ENCODE results near the gene PLPP3. TPM values are rescaled to one million over a fixed set of nuclear protein-coding genes. Genes with fewer than 3 reads are reported as not detected.

The PLPP3 gene
- polyA plus RNA-seq, 3 donors = 0.21 to 0.32 TPM; not detected in 1

GRCh38 chr1:56569661-56570060, 9.7 kb downstream of the PLPP3 start:
- DNase-seq = no peak
- Histone ChIP-seq H3K27ac (ENCODE audit: low read depth in 1 of 2, low read length in 2 of 2) (no peak overlapping the region), H3K36me3 (replicated peaks in 1 of 2; ENCODE audit: control insufficient read depth in 1 of 2, insufficient read depth in 2 of 2, low read length in 2 of 2) (no peaks in the 10 kb centered on the region), H3K27me3 (ENCODE audit: control insufficient read depth in 2 of 2, insufficient read depth in 2 of 2, low read length in 2 of 2) (no peaks in the 10 kb centered on the region), H4K20me1 (ENCODE audit: insufficient read depth, low read length) (no peaks in the 10 kb centered on the region), H3K4me2 (replicated peaks; ENCODE audit: extremely low read depth, low read length, poor library complexity, severe bottlenecking) (no peak overlapping the region), H3K4me3 (replicated peaks in 1 of 3; ENCODE audit: low read depth in 2 of 3, low read length in 3 of 3) (no peak overlapping the region), H3K9me3 (replicated peaks in 1 of 2; ENCODE audit: control insufficient read depth in 1 of 2, insufficient read depth in 1 of 2, low read length in 2 of 2) (no peaks in the 10 kb centered on the region), H2AFZ (ENCODE audit: insufficient read depth, low read depth, low read length, poor library complexity, severe bottlenecking) (no peak overlapping the region), H3K79me2 (ENCODE audit: insufficient read depth, low read length) (no peaks in the 10 kb centered on the region), H3K4me1 (ENCODE audit: control insufficient read depth in 1 of 2, insufficient read depth in 2 of 2, low read length in 2 of 2) (peaks cover 0 to 8% of the 10 kb centered on the region in 2 donors), H3K9ac (ENCODE audit: insufficient read depth, low read length, poor library complexity, severe bottlenecking) (no peak overlapping the region)
- Mint-ChIP-seq H3K9me3 (peaks cover 0 to 4% (median 0%) of the 10 kb centered on the region in 7 donors), H3K4me1 (peaks cover 5% of the 10 kb centered on the region), H3K36me3 (no peaks in the 10 kb centered on the region), H3K27ac (no peak overlapping the region), H3K27me3 (ENCODE audit: low read depth in 3 of 3) (peaks cover 6 to 14% (median 8%) of the 10 kb centered on the region in 3 donors), H3K4me3 (no peak overlapping the region)
- TF ChIP-seq CTCF (IDR thresholded peaks at IDR 0.05) = no peak
- intact Hi-C loops (cut with micrococcal nuclease) = loop anchor here in 1 of 2 donors (10.0 kb wide), 1 partner anchor 155 kb away; no protein-coding TSS in a partner anchor
- 100% methylated on average over 1 of the region's 1 CpG for WGBS (ENCODE audit: insufficient coverage)

GRCh38 chr1:56566994-56567393, 12.4 kb downstream of the PLPP3 start:
- H3K36me3 Mint-ChIP-seq = no peaks in the 10 kb centered on the region
- no peaks in the 10 kb centered on the region for H3K36me3 ChIP-seq (replicated peaks in 1 of 2; ENCODE audit: control insufficient read depth in 1 of 2, insufficient read depth in 2 of 2, low read length in 2 of 2)
- peaks cover 2 to 8% of the 10 kb centered on the region in 2 donors for H3K27me3 ChIP-seq (ENCODE audit: control insufficient read depth in 2 of 2, insufficient read depth in 2 of 2, low read length in 2 of 2)
- 88% methylated on average over 3 of the region's 5 CpGs for WGBS (ENCODE audit: insufficient coverage)
- no peak overlapping the region for H3K9ac ChIP-seq (ENCODE audit: insufficient read depth, low read length, poor library complexity, severe bottlenecking)
- H4K20me1 ChIP-seq (ENCODE audit: insufficient read depth, low read length) = no peaks in the 10 kb centered on the region
- no peak overlapping the region for H3K27ac ChIP-seq (ENCODE audit: low read depth in 1 of 2, low read length in 2 of 2)
- H3K4me3 ChIP-seq (replicated peaks in 1 of 3; ENCODE audit: low read depth in 2 of 3, low read length in 3 of 3) = no peak overlapping the region
- H3K9me3 Mint-ChIP-seq = peaks cover 0 to 4% (median 0%) of the 10 kb centered on the region in 7 donors
- no peak overlapping the region for H2AFZ ChIP-seq (ENCODE audit: insufficient read depth, low read depth, low read length, poor library complexity, severe bottlenecking)
- peaks cover 8% of the 10 kb centered on the region for H3K4me1 Mint-ChIP-seq
- no peak for DNase-seq
- TF ChIP-seq CTCF (IDR thresholded peaks at IDR 0.05) = no peak
- no peak overlapping the region for H3K4me2 ChIP-seq (replicated peaks; ENCODE audit: extremely low read depth, low read length, poor library complexity, severe bottlenecking)
- H3K4me3 Mint-ChIP-seq = peak overlapping the region in 1 of 2 donors; percentile 5
- H3K27ac Mint-ChIP-seq = no peak overlapping the region
- H3K79me2 ChIP-seq (ENCODE audit: insufficient read depth, low read length) = no peaks in the 10 kb centered on the region
- peaks cover 7 to 21% (median 15%) of the 10 kb centered on the region in 3 donors for H3K27me3 Mint-ChIP-seq (ENCODE audit: low read depth in 3 of 3)
- H3K4me1 ChIP-seq (ENCODE audit: control insufficient read depth in 1 of 2, insufficient read depth in 2 of 2, low read length in 2 of 2) = peaks cover 0 to 8% of the 10 kb centered on the region in 2 donors
- no peaks in the 10 kb centered on the region for H3K9me3 ChIP-seq (replicated peaks in 1 of 2; ENCODE audit: control insufficient read depth in 1 of 2, insufficient read depth in 1 of 2, low read length in 2 of 2)
- intact Hi-C loops (cut with micrococcal nuclease) = no loop called here
